NCI-H2171 treated with DMSO at 0.1 percent for 48 hours (cell line): ENCODE measurements around the gene CACNA1S.

Experiments
- DNase-seq: peaks from one replicate; lab custom pipeline; 2025; lab: John Stamatoyannopoulos, UW

Gene CACNA1S

GRCh38 chr1:201112173-201112731, at the start of gene CACNA1S:
CACNA1S (minus strand) TSS chr1:201112426; CDS start chr1:201112339, 87 bp downstream.
- no peak for DNase-seq

- DNase-seq = no peak
These were observed 45.7 kb upstream of the CACNA1S start for GRCh38 chr1:201157949-201158348.

- DNase-seq = peak; percentile 4
These were observed 44.6 kb upstream of the CACNA1S start for GRCh38 chr1:201156819-201157218.

- no peak for DNase-seq
These were observed 44.1 kb upstream of the CACNA1S start for GRCh38 chr1:201156346-201156745.

GRCh38 chr1:201155354-201155753, 43.1 kb upstream of the CACNA1S start:
- DNase-seq = no peak

- DNase-seq = peak; percentile 95
These were observed 42.4 kb upstream of the CACNA1S start, which contains the start of gene TMEM9 for GRCh38 chr1:201154389-201155165. TMEM9 (minus strand) TSS chr1:201154474; CDS start chr1:201153923, 551 bp downstream.

GRCh38 chr1:201153474-201154388, 41.5 kb upstream of the CACNA1S start:
- no peak for DNase-seq

- peak; percentile 7 for DNase-seq
These were observed 37.2 kb upstream of the CACNA1S start for GRCh38 chr1:201149400-201149799.

GRCh38 chr1:201147396-201148015, 35.3 kb upstream of the CACNA1S start:
- no peak for DNase-seq

- no peak for DNase-seq
These were observed 34.6 kb upstream of the CACNA1S start for GRCh38 chr1:201146626-201147390.

- DNase-seq = no peak
These were observed 33.6 kb upstream of the CACNA1S start for GRCh38 chr1:201145816-201146215.

- peak; percentile 59 for DNase-seq
These were observed 32.9 kb upstream of the CACNA1S start for GRCh38 chr1:201145132-201145531.

- DNase-seq = peak; percentile 60
These were observed 32.5 kb upstream of the CACNA1S start for GRCh38 chr1:201144701-201145100.

- no peak for DNase-seq
These were observed 31.8 kb upstream of the CACNA1S start for GRCh38 chr1:201143726-201144635.

- DNase-seq = no peak
These were observed 30.9 kb upstream of the CACNA1S start for GRCh38 chr1:201142849-201143725.

- DNase-seq = peak; percentile 24
These were observed 30.0 kb upstream of the CACNA1S start for GRCh38 chr1:201142011-201142848.

GRCh38 chr1:201141418-201141817, 29.2 kb upstream of the CACNA1S start:
- DNase-seq = no peak

- no peak for DNase-seq
These were observed 28.7 kb upstream of the CACNA1S start for GRCh38 chr1:201140941-201141260.
